Measurements from ENCODE around the gene RRN3.
"Not testable (repeated sequence)": the region's sequence is repeated elsewhere in the genome, so short reads cannot be mapped to it uniquely, and the experiment has no call there.

Gene RRN3

GRCh38 chr16:15052747-15053476 lies 41.2 kb downstream of the RRN3 start:
- H2AFZ ChIP-seq (ENCODE audit: low read length): no peak overlapping the region
- no peak overlapping the region for H2BK15ac ChIP-seq (ENCODE audit: low read length)
- H3K36me3 ChIP-seq (replicated peaks in 1 of 2; ENCODE audit: control insufficient read depth in 2 of 2, insufficient read depth in 2 of 2, low read length in 2 of 2): no peaks in the 10 kb centered on the region
- H4K91ac ChIP-seq (ENCODE audit: low read depth, low read length, poor library complexity): no peak overlapping the region
- H3K27me3 ChIP-seq (ENCODE audit: control insufficient read depth in 3 of 3, insufficient read depth in 3 of 3, low read depth in 1 of 3, low read length in 3 of 3): no peaks in the 10 kb centered on the region
- no peaks in the 10 kb centered on the region for H3K9me3 ChIP-seq (replicated peaks in 1 of 2; ENCODE audit: control insufficient read depth in 2 of 2, insufficient read depth in 1 of 2, low read depth in 1 of 2, low read length in 2 of 2)
- no peak overlapping the region for H3K4ac ChIP-seq (ENCODE audit: low read length)
- no peak overlapping the region for H4K8ac ChIP-seq (ENCODE audit: low read depth, low read length)
- H3K27ac ChIP-seq (replicated peaks; ENCODE audit: low read length): no peak overlapping the region
- no peak for DNase-seq (ENCODE audit: low spot score)
- no peak overlapping the region for H2AK5ac ChIP-seq (ENCODE audit: low read depth, low read length)
- peaks cover 0 to 2% of the 10 kb centered on the region in 2 donors for H3K4me1 ChIP-seq (ENCODE audit: control insufficient read depth in 2 of 2, insufficient read depth in 1 of 2, low read depth in 1 of 2, low read length in 2 of 2)
- no peak overlapping the region for H2BK12ac ChIP-seq (ENCODE audit: low read length)
- no peak overlapping the region for H3K4me2 ChIP-seq (ENCODE audit: insufficient read depth, low read length, poor library complexity, severe bottlenecking)
- no peak overlapping the region for H3K4me3 ChIP-seq (ENCODE audit: low read length in 2 of 2)
- no peak overlapping the region for H3K23ac ChIP-seq (ENCODE audit: low read depth, low read length, poor library complexity)
- no peak overlapping the region for H3K9ac ChIP-seq (ENCODE audit: low read depth, low read length, poor library complexity)
- no peak overlapping the region for H3K14ac ChIP-seq (ENCODE audit: low read length)
- H2BK5ac ChIP-seq (ENCODE audit: low read length): no peak overlapping the region
- no peaks in the 10 kb centered on the region for H3K79me1 ChIP-seq (ENCODE audit: low read depth, low read length)
- no peak overlapping the region for H2BK120ac ChIP-seq (ENCODE audit: low read depth, low read length)
- no CpG with 5 or more reads among the region's 10 CpGs for WGBS, 2 donors (ENCODE audit: extremely low coverage in 2 of 2, insufficient read length in 2 of 2, insufficient replicate concordance in 1 of 2)
- no peak overlapping the region for H3K18ac ChIP-seq (ENCODE audit: low read length)

GRCh38 chr16:15051387-15051951 lies 42.6 kb downstream of the RRN3 start:
- Histone ChIP-seq H3K4me3 (ENCODE audit: low read length in 2 of 2) (no peak overlapping the region), H2BK12ac (ENCODE audit: low read length) (no peak overlapping the region), H3K18ac (ENCODE audit: low read length) (no peak overlapping the region), H3K36me3 (replicated peaks in 1 of 2; ENCODE audit: control insufficient read depth in 2 of 2, insufficient read depth in 2 of 2, low read length in 2 of 2) (peaks cover 5 to 11% of the 10 kb centered on the region in 2 donors), H2AFZ (ENCODE audit: low read length) (no peak overlapping the region), H3K23ac (ENCODE audit: low read depth, low read length, poor library complexity) (no peak overlapping the region), H4K8ac (ENCODE audit: low read depth, low read length) (no peak overlapping the region), H3K4ac (ENCODE audit: low read length) (no peak overlapping the region), H4K91ac (ENCODE audit: low read depth, low read length, poor library complexity) (no peak overlapping the region), H3K79me1 (ENCODE audit: low read depth, low read length) (no peaks in the 10 kb centered on the region), H3K9ac (ENCODE audit: low read depth, low read length, poor library complexity) (no peak overlapping the region), H3K4me2 (ENCODE audit: insufficient read depth, low read length, poor library complexity, severe bottlenecking) (no peak overlapping the region), H3K9me3 (replicated peaks in 1 of 2; ENCODE audit: control insufficient read depth in 2 of 2, insufficient read depth in 1 of 2, low read depth in 1 of 2, low read length in 2 of 2) (no peaks in the 10 kb centered on the region), H3K27me3 (ENCODE audit: control insufficient read depth in 3 of 3, insufficient read depth in 3 of 3, low read depth in 1 of 3, low read length in 3 of 3) (no peaks in the 10 kb centered on the region), H3K4me1 (ENCODE audit: control insufficient read depth in 2 of 2, insufficient read depth in 1 of 2, low read depth in 1 of 2, low read length in 2 of 2) (peaks cover 0 to 2% of the 10 kb centered on the region in 2 donors), H2BK5ac (ENCODE audit: low read length) (no peak overlapping the region), H2BK120ac (ENCODE audit: low read depth, low read length) (no peak overlapping the region), H3K27ac (replicated peaks; ENCODE audit: low read length) (no peak overlapping the region), H2BK15ac (ENCODE audit: low read length) (no peak overlapping the region), H2AK5ac (ENCODE audit: low read depth, low read length) (no peak overlapping the region), H3K14ac (ENCODE audit: low read length) (no peak overlapping the region)
- WGBS, 2 donors (ENCODE audit: extremely low coverage in 2 of 2, insufficient read length in 2 of 2, insufficient replicate concordance in 1 of 2): no CpG with 5 or more reads among the region's 9 CpGs
- DNase-seq (ENCODE audit: low spot score): no peak

- not testable (repeated sequence) for H3K9me3 ChIP-seq (replicated peaks in 1 of 2; ENCODE audit: control insufficient read depth in 2 of 2, insufficient read depth in 1 of 2, low read depth in 1 of 2, low read length in 2 of 2)
Observed at GRCh38 chr16:15050440-15050839, 43.6 kb downstream of the RRN3 start.

GRCh38 chr16:15049581-15050180 lies 44.4 kb downstream of the RRN3 start:
- H3K9ac ChIP-seq (ENCODE audit: low read depth, low read length, poor library complexity): no peak overlapping the region
- no peak overlapping the region for H2AK5ac ChIP-seq (ENCODE audit: low read depth, low read length)
- no peak overlapping the region for H3K18ac ChIP-seq (ENCODE audit: low read length)
- H2BK120ac ChIP-seq (ENCODE audit: low read depth, low read length): no peak overlapping the region
- no peak overlapping the region for H2BK12ac ChIP-seq (ENCODE audit: low read length)
- no peak overlapping the region for H2BK15ac ChIP-seq (ENCODE audit: low read length)
- peaks cover 5 to 19% of the 10 kb centered on the region in 2 donors for H3K36me3 ChIP-seq (replicated peaks in 1 of 2; ENCODE audit: control insufficient read depth in 2 of 2, insufficient read depth in 2 of 2, low read length in 2 of 2)
- H3K4me1 ChIP-seq (ENCODE audit: control insufficient read depth in 2 of 2, insufficient read depth in 1 of 2, low read depth in 1 of 2, low read length in 2 of 2): no peaks in the 10 kb centered on the region
- H3K14ac ChIP-seq (ENCODE audit: low read length): no peak overlapping the region
- H4K91ac ChIP-seq (ENCODE audit: low read depth, low read length, poor library complexity): no peak overlapping the region
- no peak overlapping the region for H4K8ac ChIP-seq (ENCODE audit: low read depth, low read length)
- WGBS, 2 donors (ENCODE audit: extremely low coverage in 2 of 2, insufficient read length in 2 of 2, insufficient replicate concordance in 1 of 2): no CpG with 5 or more reads among the region's 3 CpGs
- no peak overlapping the region for H3K27ac ChIP-seq (replicated peaks; ENCODE audit: low read length)
- no peak overlapping the region for H3K4me3 ChIP-seq (ENCODE audit: low read length in 2 of 2)
- no peaks in the 10 kb centered on the region for H3K79me1 ChIP-seq (ENCODE audit: low read depth, low read length)
- no peak overlapping the region for H3K23ac ChIP-seq (ENCODE audit: low read depth, low read length, poor library complexity)
- H3K4me2 ChIP-seq (ENCODE audit: insufficient read depth, low read length, poor library complexity, severe bottlenecking): no peak overlapping the region
- no peaks in the 10 kb centered on the region for H3K27me3 ChIP-seq (ENCODE audit: control insufficient read depth in 3 of 3, insufficient read depth in 3 of 3, low read depth in 1 of 3, low read length in 3 of 3)
- H2BK5ac ChIP-seq (ENCODE audit: low read length): no peak overlapping the region
- H2AFZ ChIP-seq (ENCODE audit: low read length): no peak overlapping the region
- no peaks in the 10 kb centered on the region for H3K9me3 ChIP-seq (replicated peaks in 1 of 2; ENCODE audit: control insufficient read depth in 2 of 2, insufficient read depth in 1 of 2, low read depth in 1 of 2, low read length in 2 of 2)
- no peak overlapping the region for H3K4ac ChIP-seq (ENCODE audit: low read length)
- no peak for DNase-seq (ENCODE audit: low spot score)

More at GRCh38 chr16:15050440-15050839, 43.6 kb downstream of the RRN3 start:
- H3K4me2 ChIP-seq (ENCODE audit: insufficient read depth, low read length, poor library complexity, severe bottlenecking); H3K9ac ChIP-seq (ENCODE audit: low read depth, low read length, poor library complexity); H2BK15ac ChIP-seq (ENCODE audit: low read length); H3K4me3 ChIP-seq (ENCODE audit: low read length in 2 of 2); H3K14ac ChIP-seq (ENCODE audit: low read length); H4K91ac ChIP-seq (ENCODE audit: low read depth, low read length, poor library complexity); H3K79me1 ChIP-seq (ENCODE audit: low read depth, low read length); H3K27me3 ChIP-seq (ENCODE audit: control insufficient read depth in 3 of 3, insufficient read depth in 3 of 3, low read depth in 1 of 3, low read length in 3 of 3); H2AFZ ChIP-seq (ENCODE audit: low read length); DNase-seq (ENCODE audit: low spot score); H3K27ac ChIP-seq (replicated peaks; ENCODE audit: low read length); H2BK12ac ChIP-seq (ENCODE audit: low read length); H3K4me1 ChIP-seq (ENCODE audit: control insufficient read depth in 2 of 2, insufficient read depth in 1 of 2, low read depth in 1 of 2, low read length in 2 of 2); H3K4ac ChIP-seq (ENCODE audit: low read length); H2BK5ac ChIP-seq (ENCODE audit: low read length); H3K23ac ChIP-seq (ENCODE audit: low read depth, low read length, poor library complexity); H3K18ac ChIP-seq (ENCODE audit: low read length); H2AK5ac ChIP-seq (ENCODE audit: low read depth, low read length); H4K8ac ChIP-seq (ENCODE audit: low read depth, low read length); H2BK120ac ChIP-seq (ENCODE audit: low read depth, low read length): not testable (repeated sequence)
- peaks cover 5 to 19% of the 10 kb centered on the region in 2 donors for H3K36me3 ChIP-seq (replicated peaks in 1 of 2; ENCODE audit: control insufficient read depth in 2 of 2, insufficient read depth in 2 of 2, low read length in 2 of 2)
- no CpG with 5 or more reads among the region's 1 CpG for WGBS, 2 donors (ENCODE audit: extremely low coverage in 2 of 2, insufficient read length in 2 of 2, insufficient replicate concordance in 1 of 2)

Data from neuronal stem cell (in vitro differentiated cells).